ENCODE measurements around the gene MYLIP. TPM values are rescaled to one million over a fixed set of nuclear protein-coding genes. Genes with fewer than 3 reads are reported as not detected.

MYLIP gene
- total and polyA plus RNA-seq, 11 donors = 6.6 to 19.9 (median 12.4) TPM

GRCh38 chr6:16160794-16161193, 31.9 kb downstream of the MYLIP start:
- TF ChIP-seq POLR2A (IDR thresholded peaks at IDR 0.05) = no peak
- TF ChIP-seq CTCF (IDR thresholded peaks at IDR 0.05) = no peak
- Histone ChIP-seq H3K4me3 (no peak overlapping the region), H3K27me3 (peaks cover 0 to 2% (median 0%) of the 10 kb centered on the region in 9 donors), H3K9me3 (no peaks in the 10 kb centered on the region), H3K27ac (no peak overlapping the region), H3K36me3 (no peaks in the 10 kb centered on the region), H3K4me1 (peaks cover 0 to 7% (median 0%) of the 10 kb centered on the region in 12 donors)
- DNase-seq (peak in 1 of 5 donors; percentile 53), ATAC-seq (no peak)
- intact Hi-C loops (cut with DNase I) = no loop called here
- WGBS, 4 donors = 91 to 97% (median 94%) methylated on average over 10 to 11 of the region's 11 CpGs

- H3K27ac ChIP-seq = no peak overlapping the region
- TF ChIP-seq CTCF (IDR thresholded peaks at IDR 0.05) = no peak
- no peak for TF ChIP-seq POLR2A (IDR thresholded peaks at IDR 0.05)
- H3K36me3 ChIP-seq = no peaks in the 10 kb centered on the region
- DNase-seq (no peak), ATAC-seq (no peak)
- H3K4me1 ChIP-seq = peaks cover 0 to 7% (median 0%) of the 10 kb centered on the region in 12 donors
- H3K27me3 ChIP-seq = peaks cover 0 to 5% (median 0%) of the 10 kb centered on the region in 9 donors
- no peak overlapping the region for H3K4me3 ChIP-seq
- H3K9me3 ChIP-seq = no peaks in the 10 kb centered on the region
- intact Hi-C loops (cut with DNase I) = no loop called here
- 88 to 95% (median 90%) methylated on average over 2 of the region's 2 CpGs for WGBS, 4 donors
Observed at GRCh38 chr6:16162003-16162402, 33.1 kb downstream of the MYLIP start.

GRCh38 chr6:16163066-16163465, 34.2 kb downstream of the MYLIP start:
- DNase-seq (no peak), ATAC-seq (no peak)
- intact Hi-C loops (cut with DNase I) = no loop called here
- peaks cover 0 to 5% (median 0%) of the 10 kb centered on the region in 9 donors for H3K27me3 ChIP-seq
- TF ChIP-seq CTCF (IDR thresholded peaks at IDR 0.05) = no peak
- no peak for TF ChIP-seq POLR2A (IDR thresholded peaks at IDR 0.05)
- H3K9me3 ChIP-seq = no peaks in the 10 kb centered on the region
- 85 to 100% (median 89%) methylated on average over 1 of the region's 1 CpG for WGBS, 4 donors
- no peak overlapping the region for H3K27ac ChIP-seq
- H3K4me1 ChIP-seq = peaks cover 0 to 1% (median 0%) of the 10 kb centered on the region in 12 donors
- H3K4me3 ChIP-seq = no peak overlapping the region
- H3K36me3 ChIP-seq = no peaks in the 10 kb centered on the region

- TF ChIP-seq CTCF (IDR thresholded peaks at IDR 0.05) (no peak), POLR2A (IDR thresholded peaks at IDR 0.05) (no peak)
- DNase-seq (no peak), ATAC-seq (no peak)
- no peak overlapping the region for H3K27ac ChIP-seq
- no peak overlapping the region for H3K4me3 ChIP-seq
- WGBS, 4 donors = 66 to 75% (median 74%) methylated on average over 2 of the region's 2 CpGs
- H3K27me3 ChIP-seq = peaks cover 0 to 5% (median 0%) of the 10 kb centered on the region in 9 donors
- no peaks in the 10 kb centered on the region for H3K36me3 ChIP-seq
- intact Hi-C loops (cut with DNase I) = no loop called here
- no peaks in the 10 kb centered on the region for H3K9me3 ChIP-seq
- H3K4me1 ChIP-seq = no peaks in the 10 kb centered on the region
Observed at GRCh38 chr6:16163535-16164300, 34.8 kb downstream of the MYLIP start.
